WI38 (cell line): ENCODE results near the gene RASGRP2.

Source experiments
- H3K4me3 ChIP-seq: 2 replicates; pipeline ENCODE4 v1.5.1; 2011; ENCODE audit warnings: low read depth, mild to moderate bottlenecking, control low read depth, low read length
- CTCF ChIP-seq: IDR thresholded peaks from 2 replicates; pipeline ENCODE4 v1.5.1; 2012; ENCODE audit warnings: low read depth, mild to moderate bottlenecking, control low read depth, low read length

Gene RASGRP2

GRCh38 chr11:64714666-64715065 is 29.3 kb downstream of the RASGRP2 start:
- H3K4me3 ChIP-seq: no peak overlapping the region
- TF ChIP-seq CTCF: no peak

GRCh38 chr11:64713781-64714363 is 30.1 kb downstream of the RASGRP2 start:
- no peak overlapping the region for H3K4me3 ChIP-seq
- no peak for TF ChIP-seq CTCF

- no peak overlapping the region for H3K4me3 ChIP-seq
- no peak for TF ChIP-seq CTCF
These were observed 30.8 kb downstream of the RASGRP2 start for GRCh38 chr11:64713016-64713707.

GRCh38 chr11:64712430-64713015 is 31.4 kb downstream of the RASGRP2 start:
- TF ChIP-seq CTCF: no peak
- H3K4me3 ChIP-seq: no peak overlapping the region

- TF ChIP-seq CTCF: no peak
- no peak overlapping the region for H3K4me3 ChIP-seq
These were observed 32.0 kb downstream of the RASGRP2 start for GRCh38 chr11:64711956-64712362.

- TF ChIP-seq CTCF: no peak
- H3K4me3 ChIP-seq: no peak overlapping the region
These were observed 32.6 kb downstream of the RASGRP2 start for GRCh38 chr11:64711138-64711955.
